Measurements from ENCODE around the gene TSC22D2. TPM values are rescaled to one million over a fixed set of nuclear protein-coding genes. Genes with fewer than 3 reads are reported as not detected.

The TSC22D2 gene
- total RNA-seq, 2 experiments from 2014 or later = 12.0 to 20.2 TPM

DNA sequence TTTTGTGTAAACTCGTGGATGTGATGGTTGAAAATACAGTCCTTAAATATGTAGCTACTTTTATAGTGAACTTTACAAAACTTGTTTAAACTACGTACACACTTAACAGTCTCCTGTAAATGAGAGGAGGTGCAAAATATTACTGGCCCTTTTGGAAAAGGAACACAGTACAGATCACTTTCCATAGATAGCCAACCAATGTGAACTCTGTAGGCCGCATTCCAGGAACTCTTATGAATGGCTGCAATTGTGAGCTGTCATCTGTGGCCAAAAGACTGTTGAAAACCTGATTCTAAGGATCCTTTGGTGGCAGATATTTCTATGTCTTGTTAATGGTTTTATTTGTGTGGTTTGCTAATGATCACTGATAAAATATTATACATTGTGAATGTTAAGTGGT, 6.2 kb downstream of the TSC22D2 start:
- H3K36me3 Mint-ChIP-seq (ENCODE audit: low read depth) = peaks cover 35% of the 10 kb centered on the region
- H3K27ac Mint-ChIP-seq = no peak overlapping the region
- no peaks in the 10 kb centered on the region for H3K9me3 Mint-ChIP-seq (ENCODE audit: low read depth)
- peak overlapping the region; percentile 77 for H3K4me3 Mint-ChIP-seq
- DNase-seq = no peak
- H3K4me1 Mint-ChIP-seq = peaks cover 52% of the 10 kb centered on the region
- no peaks in the 10 kb centered on the region for H3K27me3 Mint-ChIP-seq
- ChIA-PET CTCF (interaction anchor here (0.6 to 2.5 kb wide), 2 partner anchors 10 to 25 kb away, joined by 3 to 10 read pairs; no protein-coding TSS in a partner anchor), POLR2A (no interaction called here)
- intact Hi-C loops (cut with DNase I, micrococcal nuclease) = loop anchor here in 1 of 2 experiments (5.0 to 10.0 kb wide), 3 partner anchors 127 to 451 kb away; partner anchors contain the start of gene SELENOT
- no peak for ATAC-seq

DNA sequence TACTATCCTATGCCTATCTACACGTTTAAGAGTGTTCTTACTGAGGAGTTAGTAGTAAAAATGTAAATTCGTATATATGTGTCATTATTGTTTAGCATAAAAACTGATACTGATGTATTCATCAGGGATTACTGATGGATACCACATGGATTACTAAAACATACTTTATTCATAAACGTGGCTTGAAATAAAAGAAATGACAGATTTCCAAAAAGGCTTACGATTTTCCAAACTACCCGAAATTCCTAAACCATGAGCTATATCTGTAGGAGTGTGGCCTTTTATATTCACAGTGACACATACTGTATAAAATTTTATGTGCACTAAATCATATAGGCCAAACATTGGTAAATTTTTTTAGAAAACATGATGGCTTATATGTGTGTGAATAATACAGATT, 6.9 kb downstream of the TSC22D2 start:
- ATAC-seq = no peak
- POLR2A ChIA-PET = no interaction called here
- peaks cover 36% of the 10 kb centered on the region for H3K36me3 Mint-ChIP-seq (ENCODE audit: low read depth)

DNA sequence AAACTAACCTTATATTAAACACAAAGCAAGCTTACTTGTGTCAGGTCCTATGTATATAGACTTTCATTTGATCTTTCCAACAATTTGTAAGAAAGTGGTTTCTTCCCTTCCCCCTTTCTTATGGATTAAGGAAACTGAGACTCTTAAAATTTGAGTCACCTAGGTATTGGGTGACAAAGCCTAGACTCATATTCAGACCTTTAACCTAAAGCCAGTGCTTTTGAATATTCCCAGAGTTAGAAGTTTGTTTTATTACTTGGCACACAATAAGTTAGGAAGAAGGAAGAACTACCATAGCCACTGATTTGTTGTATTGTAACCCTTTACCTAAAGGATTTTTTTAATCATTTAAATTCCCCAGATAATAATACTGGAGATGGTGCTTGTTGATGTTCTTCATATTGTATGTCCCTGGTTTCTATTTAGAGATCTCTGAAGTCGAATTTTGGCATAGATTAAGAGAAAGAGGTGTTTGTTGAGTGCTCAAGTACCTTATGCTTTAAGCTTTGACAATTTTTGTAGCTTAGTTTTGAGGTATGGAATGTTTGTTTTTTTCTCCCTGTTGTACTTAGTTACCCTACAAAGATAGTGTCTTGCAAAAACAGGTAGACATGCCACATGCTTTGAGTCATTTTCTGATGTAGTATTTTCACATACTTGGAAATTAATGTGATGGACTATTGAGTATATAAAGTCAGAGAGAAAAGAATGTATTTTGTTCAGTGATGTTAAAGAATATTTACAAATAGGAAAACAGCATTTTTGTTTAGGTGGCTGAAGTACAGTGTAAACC, 11.2 kb downstream of the TSC22D2 start:
- DNase-seq = no peak
- ChIA-PET POLR2A (no interaction called here), CTCF (interaction anchor here (0.5 to 1.2 kb wide), 4 partner anchors 15 to 389 kb away, joined by 3 to 4 read pairs (median 3); no protein-coding TSS in a partner anchor)
- ATAC-seq = no peak
- no peak overlapping the region for H3K4me3 Mint-ChIP-seq
- intact Hi-C loops (cut with DNase I, micrococcal nuclease) = loop anchor here in 1 of 2 experiments (10.0 kb wide), 1 partner anchor 446 kb away; no protein-coding TSS in a partner anchor
- H3K36me3 Mint-ChIP-seq (ENCODE audit: low read depth) = peaks cover 14% of the 10 kb centered on the region
- H3K27me3 Mint-ChIP-seq = no peaks in the 10 kb centered on the region
- H3K9me3 Mint-ChIP-seq (ENCODE audit: low read depth) = no peaks in the 10 kb centered on the region
- H3K27ac Mint-ChIP-seq = no peak overlapping the region
- peaks cover 54% of the 10 kb centered on the region for H3K4me1 Mint-ChIP-seq

More for the DNA sequence above, 6.9 kb downstream of the TSC22D2 start:
- CTCF ChIA-PET = interaction anchor here (0.6 to 2.5 kb wide), 4 partner anchors 8 to 191 kb away, joined by 3 to 10 read pairs (median 4); no protein-coding TSS in a partner anchor
- H3K4me1 Mint-ChIP-seq = peaks cover 56% of the 10 kb centered on the region
- no peaks in the 10 kb centered on the region for H3K9me3 Mint-ChIP-seq (ENCODE audit: low read depth)
- intact Hi-C loops (cut with DNase I, micrococcal nuclease) = loop anchor here in 1 of 2 experiments (5.0 to 10.0 kb wide), 3 partner anchors 128 to 450 kb away; partner anchors contain the start of gene SELENOT
- H3K27me3 Mint-ChIP-seq = no peaks in the 10 kb centered on the region
- H3K27ac Mint-ChIP-seq = no peak overlapping the region
- H3K4me3 Mint-ChIP-seq = peak overlapping the region; percentile 77
- DNase-seq = no peak

DNA sequence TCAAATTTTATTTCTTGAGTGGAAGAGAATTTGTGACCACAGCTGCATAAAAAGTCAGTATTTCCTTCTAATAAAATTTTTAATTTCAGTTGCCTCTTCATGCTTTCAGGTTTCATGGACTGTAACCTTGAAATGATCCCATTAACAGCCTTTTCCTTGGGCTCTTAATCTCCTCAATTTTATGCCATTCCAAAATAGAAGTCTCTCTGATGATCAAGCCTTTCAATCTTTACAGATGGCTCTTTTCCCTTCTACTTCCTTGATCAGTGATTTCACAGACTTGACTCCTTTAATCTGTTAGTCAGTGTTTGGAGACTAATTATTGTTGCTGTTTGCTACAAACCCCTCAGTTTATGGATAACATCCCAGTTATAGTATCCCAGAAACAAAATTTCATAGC, 11.9 kb downstream of the TSC22D2 start:
- no peak for DNase-seq
- ChIA-PET CTCF (no interaction called here), POLR2A (no interaction called here)
- H3K4me1 Mint-ChIP-seq = peaks cover 47% of the 10 kb centered on the region
- H3K9me3 Mint-ChIP-seq (ENCODE audit: low read depth) = no peaks in the 10 kb centered on the region
- no peaks in the 10 kb centered on the region for H3K27me3 Mint-ChIP-seq
- no peak for ATAC-seq
- intact Hi-C loops (cut with DNase I, micrococcal nuclease) = loop anchor here in 1 of 2 experiments (10.0 kb wide), 1 partner anchor 445 kb away; no protein-coding TSS in a partner anchor
- peaks cover 14% of the 10 kb centered on the region for H3K36me3 Mint-ChIP-seq (ENCODE audit: low read depth)
- H3K4me3 Mint-ChIP-seq = no peak overlapping the region
- no peak overlapping the region for H3K27ac Mint-ChIP-seq

DNA sequence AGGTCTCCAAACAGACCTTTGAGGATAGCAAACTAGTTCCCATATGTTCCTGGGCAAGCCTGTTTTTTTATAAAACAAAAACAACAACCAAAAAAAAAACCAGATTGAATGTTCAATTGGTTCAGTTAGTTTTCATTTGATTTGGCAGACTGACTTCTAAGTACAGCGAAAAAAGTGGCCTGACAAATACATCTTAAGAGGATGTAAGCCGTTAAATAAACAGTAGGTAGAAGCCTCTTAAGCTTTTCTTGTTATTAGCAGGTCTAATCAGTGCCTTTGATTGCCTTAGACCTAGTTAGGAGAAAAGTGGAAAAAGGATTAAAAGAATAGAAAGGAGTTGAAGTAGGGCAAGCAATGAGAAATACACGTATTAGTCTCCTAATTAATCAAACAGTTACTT, 13.2 kb downstream of the TSC22D2 start:
- DNase-seq (no peak), ATAC-seq (no peak)
- ChIA-PET POLR2A (no interaction called here), CTCF (no interaction called here)
- no peak overlapping the region for H3K4me3 Mint-ChIP-seq
- peaks cover 8% of the 10 kb centered on the region for H3K36me3 Mint-ChIP-seq (ENCODE audit: low read depth)
- H3K9me3 Mint-ChIP-seq (ENCODE audit: low read depth) = no peaks in the 10 kb centered on the region
- peaks cover 42% of the 10 kb centered on the region for H3K4me1 Mint-ChIP-seq
- H3K27ac Mint-ChIP-seq = no peak overlapping the region
- no peaks in the 10 kb centered on the region for H3K27me3 Mint-ChIP-seq
- intact Hi-C loops (cut with DNase I, micrococcal nuclease) = no loop called here

DNA sequence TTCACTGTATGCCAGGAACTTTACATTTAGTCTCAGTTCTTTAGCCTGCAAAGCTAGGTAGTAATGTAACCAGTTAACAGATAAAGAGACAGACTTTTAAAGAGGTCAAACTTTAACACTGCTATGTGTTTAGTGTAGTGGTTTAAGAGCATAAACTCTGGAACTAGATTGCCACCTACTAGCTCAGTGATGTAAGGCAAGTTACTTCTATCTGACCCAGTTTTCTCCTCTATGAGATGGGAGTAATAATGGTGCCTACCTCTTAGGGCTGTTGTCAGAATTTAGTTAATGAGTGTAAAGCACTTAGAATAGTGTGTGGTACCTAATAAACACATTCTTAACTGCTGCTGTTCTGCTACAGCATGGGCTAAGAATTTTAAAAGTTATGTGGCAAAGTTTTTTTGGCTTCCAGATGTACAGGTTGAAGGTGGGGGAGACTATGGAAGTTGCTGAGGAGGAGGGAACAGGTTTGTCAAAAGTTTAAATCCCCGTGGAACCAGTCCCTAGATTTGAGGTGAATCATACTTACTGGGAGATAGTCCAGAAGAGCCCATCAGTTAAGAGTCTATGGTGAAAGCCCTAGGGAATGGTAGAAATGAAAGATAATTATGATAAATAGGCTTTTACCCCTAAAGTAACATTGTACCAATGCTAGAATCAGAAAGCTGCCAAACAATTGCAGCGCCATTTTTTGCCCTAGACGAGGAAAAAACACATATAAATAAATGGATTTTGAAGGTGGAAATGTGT, 13.9 kb downstream of the TSC22D2 start:
- intact Hi-C loops (cut with DNase I, micrococcal nuclease) = no loop called here
- H3K27ac Mint-ChIP-seq = no peak overlapping the region
- CTCF ChIA-PET = no interaction called here
- no peaks in the 10 kb centered on the region for H3K27me3 Mint-ChIP-seq
- peaks cover 10% of the 10 kb centered on the region for H3K36me3 Mint-ChIP-seq (ENCODE audit: low read depth)
- no peak for ATAC-seq
- H3K4me3 Mint-ChIP-seq = no peak overlapping the region
- H3K9me3 Mint-ChIP-seq (ENCODE audit: low read depth) = no peaks in the 10 kb centered on the region
- H3K4me1 Mint-ChIP-seq = peaks cover 45% of the 10 kb centered on the region
- POLR2A ChIA-PET = no interaction called here
- no peak for DNase-seq

DNA sequence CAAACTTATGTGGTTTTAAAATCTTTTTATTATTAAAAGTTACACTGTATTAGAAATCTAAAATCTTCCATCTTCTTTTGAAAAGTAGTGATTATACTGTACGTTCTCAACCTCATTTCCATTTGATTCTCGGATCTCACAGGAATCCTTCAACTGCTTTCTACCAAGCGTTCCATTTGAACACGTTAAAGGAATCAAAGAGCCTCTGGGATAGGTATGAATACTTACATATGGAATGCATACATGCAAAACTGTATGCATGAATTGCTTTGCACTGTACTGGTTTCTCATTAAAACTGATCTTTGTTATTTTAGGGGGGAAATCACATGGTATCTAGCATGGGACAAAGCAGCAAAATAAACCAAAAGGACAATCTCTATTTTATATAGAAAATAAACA, 14.8 kb downstream of the TSC22D2 start:
- no peaks in the 10 kb centered on the region for H3K9me3 Mint-ChIP-seq (ENCODE audit: low read depth)
- no peaks in the 10 kb centered on the region for H3K27me3 Mint-ChIP-seq
- intact Hi-C loops (cut with DNase I, micrococcal nuclease) = no loop called here
- H3K27ac Mint-ChIP-seq = no peak overlapping the region
- DNase-seq = no peak
- H3K4me1 Mint-ChIP-seq = peaks cover 45% of the 10 kb centered on the region
- no peak for ATAC-seq
- ChIA-PET POLR2A (no interaction called here), CTCF (no interaction called here)
- no peak overlapping the region for H3K4me3 Mint-ChIP-seq
- H3K36me3 Mint-ChIP-seq (ENCODE audit: low read depth) = peaks cover 12% of the 10 kb centered on the region

DNA sequence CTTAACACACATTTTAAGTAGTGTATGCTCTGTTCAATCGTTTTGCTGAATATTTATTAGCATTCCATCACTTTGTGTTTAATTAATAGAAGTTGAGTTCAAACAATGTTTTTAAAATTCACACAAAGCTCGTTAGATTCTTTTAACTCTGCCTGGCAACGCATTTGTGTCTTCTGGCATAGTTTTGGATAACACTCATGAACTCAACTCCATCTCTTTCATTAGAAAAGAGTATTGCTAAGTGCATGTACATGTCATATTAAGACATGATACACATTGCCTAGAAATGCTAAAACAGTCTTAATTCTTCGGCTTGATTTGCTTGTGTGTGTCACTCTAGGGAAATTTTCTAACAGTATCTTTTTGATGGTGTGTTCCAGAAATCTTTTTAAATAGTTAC, 15.7 kb downstream of the TSC22D2 start:
- peaks cover 46% of the 10 kb centered on the region for H3K4me1 Mint-ChIP-seq
- H3K36me3 Mint-ChIP-seq (ENCODE audit: low read depth) = peaks cover 12% of the 10 kb centered on the region
- no peak overlapping the region for H3K27ac Mint-ChIP-seq
- ChIA-PET CTCF (interaction anchor here (1.2 to 2.0 kb wide), 3 partner anchors 9 to 14 kb away, joined by 4 to 10 read pairs (median 5); no protein-coding TSS in a partner anchor), POLR2A (no interaction called here)
- H3K9me3 Mint-ChIP-seq (ENCODE audit: low read depth) = no peaks in the 10 kb centered on the region
- intact Hi-C loops (cut with DNase I, micrococcal nuclease) = no loop called here
- H3K27me3 Mint-ChIP-seq = no peaks in the 10 kb centered on the region
- H3K4me3 Mint-ChIP-seq = no peak overlapping the region
- ATAC-seq (no peak), DNase-seq (no peak)

DNA sequence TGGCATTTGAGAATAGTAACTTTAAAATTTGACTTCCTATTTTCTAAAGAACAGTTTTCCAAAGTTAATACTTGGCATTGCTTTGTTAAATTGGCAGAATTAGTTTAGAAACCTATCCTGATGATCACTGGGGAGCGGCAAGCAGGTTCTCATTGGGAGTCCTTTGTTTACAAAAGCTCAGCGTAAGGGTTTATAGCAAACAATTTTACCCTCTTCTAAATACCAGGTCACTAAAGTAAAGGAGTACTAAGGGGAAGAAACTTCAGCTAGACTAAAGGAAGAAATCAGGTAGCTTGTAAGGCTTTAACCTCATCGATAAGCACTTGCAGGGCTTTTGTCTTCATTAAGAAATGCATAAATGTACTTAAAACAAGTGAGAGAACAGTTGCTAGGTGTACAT, 18.2 kb downstream of the TSC22D2 start:
- POLR2A ChIA-PET = no interaction called here
- no peak overlapping the region for H3K27ac Mint-ChIP-seq
- DNase-seq (no peak), ATAC-seq (no peak)
- H3K4me1 Mint-ChIP-seq = peaks cover 52% of the 10 kb centered on the region
- intact Hi-C loops (cut with DNase I, micrococcal nuclease) = no loop called here
- no peaks in the 10 kb centered on the region for H3K9me3 Mint-ChIP-seq (ENCODE audit: low read depth)
- no peaks in the 10 kb centered on the region for H3K27me3 Mint-ChIP-seq
- CTCF ChIA-PET = interaction anchor here (0.6 to 2.7 kb wide), 8 partner anchors 9 to 409 kb away, joined by 3 to 8 read pairs (median 4); partner anchors contain the start of gene TSC22D2
- peaks cover 17% of the 10 kb centered on the region for H3K36me3 Mint-ChIP-seq (ENCODE audit: low read depth)
- no peak overlapping the region for H3K4me3 Mint-ChIP-seq

DNA sequence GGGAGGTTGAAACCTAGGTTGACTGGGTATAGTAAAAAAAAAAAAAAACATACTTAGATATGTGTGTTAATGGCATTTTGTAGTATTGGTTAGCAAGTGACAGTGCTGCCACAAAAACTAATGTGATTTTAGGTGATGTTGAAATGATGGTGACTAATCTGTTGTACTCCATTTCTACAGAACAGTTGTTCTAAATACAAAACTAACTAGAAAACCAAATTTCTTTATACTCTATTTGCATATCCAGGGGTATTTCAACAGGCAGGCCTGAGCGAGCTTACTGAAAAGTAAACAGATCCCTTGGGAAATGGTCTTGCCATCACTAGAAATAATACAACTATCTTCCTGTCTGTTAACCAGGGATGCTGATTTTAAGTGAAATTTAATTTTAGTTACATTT, 20.5 kb downstream of the TSC22D2 start:
- Mint-ChIP-seq H3K36me3 (ENCODE audit: low read depth) (peaks cover 17% of the 10 kb centered on the region), H3K9me3 (ENCODE audit: low read depth) (no peaks in the 10 kb centered on the region), H3K4me1 (peaks cover 44% of the 10 kb centered on the region), H3K27me3 (no peaks in the 10 kb centered on the region), H3K4me3 (no peak overlapping the region), H3K27ac (no peak overlapping the region)
- no peak for ATAC-seq
- ChIA-PET POLR2A (interaction anchor here (1.0 kb wide), 1 partner anchor 16 kb away, joined by 3 read pairs; no protein-coding TSS in a partner anchor), CTCF (no interaction called here)
- intact Hi-C loops (cut with DNase I, micrococcal nuclease) = no loop called here
- DNase-seq = no peak

DNA sequence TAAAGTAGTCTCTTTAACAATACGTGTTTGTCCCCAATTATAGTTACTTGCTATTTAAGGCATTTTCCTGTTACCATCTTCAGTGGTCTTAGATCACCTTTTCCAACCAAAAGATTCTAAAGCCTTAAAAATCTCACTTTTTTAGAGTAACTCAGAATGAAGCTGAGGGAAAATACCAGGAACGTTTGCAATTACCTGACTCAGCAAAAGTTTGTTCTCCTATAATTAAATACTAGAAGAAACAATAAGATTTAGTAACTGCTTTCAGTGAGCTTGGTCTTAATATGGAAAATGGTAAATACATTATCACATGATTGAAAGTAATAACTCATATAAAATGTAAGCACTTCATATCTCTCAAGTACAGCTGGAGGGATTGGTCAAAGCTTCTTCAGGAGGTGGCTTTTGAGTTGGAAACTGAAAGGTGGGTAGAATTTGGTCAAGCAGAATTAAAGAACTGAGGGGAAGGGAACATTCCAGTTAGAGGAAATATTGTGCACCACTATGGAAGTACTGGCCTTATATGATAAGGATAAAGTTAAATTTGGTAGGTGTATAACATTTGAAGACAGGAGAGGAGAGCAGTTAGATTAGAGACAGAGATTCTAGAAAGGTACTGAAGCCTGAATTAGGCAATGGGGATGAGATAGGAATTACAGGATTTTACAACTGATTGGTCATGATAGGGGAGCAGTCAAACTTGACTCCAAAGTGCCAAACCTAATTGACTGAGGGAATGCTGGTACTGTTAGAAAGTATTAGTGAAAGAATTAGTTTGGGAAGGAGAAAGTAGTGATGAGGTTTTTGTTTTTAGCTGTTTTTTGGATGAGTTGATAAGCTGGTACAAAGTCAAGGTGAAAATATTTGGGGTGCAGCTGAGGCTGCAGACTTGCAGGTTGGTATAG, 21.9 kb downstream of the TSC22D2 start:
- Mint-ChIP-seq H3K4me1 (peaks cover 44% of the 10 kb centered on the region), H3K27me3 (no peaks in the 10 kb centered on the region), H3K36me3 (ENCODE audit: low read depth) (peaks cover 17% of the 10 kb centered on the region), H3K9me3 (ENCODE audit: low read depth) (no peaks in the 10 kb centered on the region), H3K27ac (no peak overlapping the region), H3K4me3 (no peak overlapping the region)
- DNase-seq (no peak), ATAC-seq (no peak)
- CTCF ChIA-PET = interaction anchor here (1.0 to 1.5 kb wide), 3 partner anchors 28 to 134 kb away, joined by 3 to 4 read pairs (median 3); no protein-coding TSS in a partner anchor
- intact Hi-C loops (cut with DNase I, micrococcal nuclease) = no loop called here
- POLR2A ChIA-PET = interaction anchor here (0.6 kb wide), 1 partner anchor 22 kb away, joined by 4 read pairs; no protein-coding TSS in a partner anchor
